Trophoblast cell (in vitro differentiated cells and primary cell): ENCODE measurements around the gene KIFAP3.

Experiments used
- DNase-seq, 2 donors: peaks; one replicate each; pipeline ENCODE4 v3.0.0-alpha.2; 2016
- H2AFZ ChIP-seq: 2 replicates; pipeline ENCODE4 v1.6.1; 2013; ENCODE audit warnings: low read length, moderate library complexity, mild to moderate bottlenecking; ENCODE audit not compliant: insufficient read depth, poor library complexity
- H2AK5ac ChIP-seq: 2 replicates; pipeline ENCODE4 v1.6.1; 2013; ENCODE audit warnings: mild to moderate bottlenecking, low read length
- H2BK120ac ChIP-seq: 2 replicates; pipeline ENCODE4 v1.6.1; 2013; ENCODE audit warnings: low read length, mild to moderate bottlenecking, moderate library complexity; ENCODE audit not compliant: insufficient read depth, poor library complexity
- H2BK12ac ChIP-seq: 2 replicates; pipeline ENCODE4 v1.6.1; 2013; ENCODE audit warnings: mild to moderate bottlenecking, low read length, moderate library complexity
- H2BK5ac ChIP-seq: 2 replicates; pipeline ENCODE4 v1.6.1; 2013; ENCODE audit warnings: low read length, low read depth, moderate library complexity, mild to moderate bottlenecking; ENCODE audit not compliant: poor library complexity
- H3K14ac ChIP-seq: 2 replicates; pipeline ENCODE4 v1.6.1; 2013; ENCODE audit warnings: mild to moderate bottlenecking, low read length
- H3K18ac ChIP-seq: 2 replicates; pipeline ENCODE4 v1.6.1; 2013; ENCODE audit warnings: mild to moderate bottlenecking, low read length
- H3K23ac ChIP-seq: 2 replicates; pipeline ENCODE4 v1.6.1; 2013; ENCODE audit warnings: low read length
- H3K27ac ChIP-seq: 2 replicates; pipeline ENCODE4 v1.5.1; 2013; ENCODE audit warnings: low read depth, mild to moderate bottlenecking, inconsistent platforms, low read length, moderate library complexity
- H3K27me3 ChIP-seq: 2 replicates; pipeline ENCODE4 v1.6.1; 2013; ENCODE audit warnings: inconsistent platforms, mild to moderate bottlenecking, low read length, moderate library complexity; ENCODE audit not compliant: insufficient read depth
- H3K36me3 ChIP-seq, 2 experiments: 1 replicate in 1 of 2; 2 replicates in 1 of 2; pipeline ENCODE4 v1.6.1; 2013; ENCODE audit warnings: low read length in 2 of 2, mild to moderate bottlenecking in 2 of 2, moderate library complexity in 1 of 2; ENCODE audit not compliant: insufficient read depth in 2 of 2, control insufficient read depth in 1 of 2
- H3K4ac ChIP-seq: 2 replicates; pipeline ENCODE4 v1.6.1; 2013; ENCODE audit warnings: low read depth, mild to moderate bottlenecking, low read length, moderate library complexity
- H3K4me1 ChIP-seq, 2 experiments: 1 replicate in 1 of 2; 2 replicates in 1 of 2; pipeline ENCODE4 v1.6.1; 2013; ENCODE audit warnings: low read length in 2 of 2, mild to moderate bottlenecking in 2 of 2, moderate library complexity in 1 of 2; ENCODE audit not compliant: insufficient read depth in 2 of 2, control insufficient read depth in 1 of 2
- H3K4me2 ChIP-seq: 2 replicates; pipeline ENCODE4 v1.6.1; 2013; ENCODE audit warnings: inconsistent platforms, mild to moderate bottlenecking, low read length, moderate library complexity
- H3K4me3 ChIP-seq: 2 replicates; pipeline ENCODE4 v1.5.1; 2013; ENCODE audit warnings: mild to moderate bottlenecking, low read depth, low read length, inconsistent platforms
- H3K79me1 ChIP-seq: one replicate; pipeline ENCODE4 v1.6.1; 2013; ENCODE audit warnings: low read length
- H3K79me2 ChIP-seq: 2 replicates; pipeline ENCODE4 v1.6.1; 2013; ENCODE audit warnings: low read length, mild to moderate bottlenecking; ENCODE audit not compliant: control insufficient read depth, insufficient read depth, poor library complexity
- H3K9ac ChIP-seq: 2 replicates; pipeline ENCODE4 v1.6.1; 2013; ENCODE audit warnings: mild to moderate bottlenecking, low read length
- H3K9me3 ChIP-seq: 2 replicates; pipeline ENCODE4 v1.6.1; 2013; ENCODE audit warnings: low read depth, mild to moderate bottlenecking, control low read depth, inconsistent platforms, low read length; ENCODE audit not compliant: insufficient read depth
- H4K12ac ChIP-seq: 2 replicates; pipeline ENCODE4 v1.6.1; 2013; ENCODE audit warnings: low read depth, mild to moderate bottlenecking, low read length, moderate library complexity
- H4K8ac ChIP-seq: 2 replicates; pipeline ENCODE4 v1.6.1; 2013; ENCODE audit warnings: low read depth, mild to moderate bottlenecking, low read length, moderate library complexity
- H4K91ac ChIP-seq: one replicate; pipeline ENCODE4 v1.6.1; 2013; ENCODE audit warnings: low read depth, mild to moderate bottlenecking, low read length, moderate library complexity
- WGBS: extraction: QIAGEN DNeasy Blood & Tissue Kit; methylation state at CpG from one replicate; pipeline ENCODE4 v1.1.7; 2013; ENCODE audit warnings: missing lambda C conversion rate; ENCODE audit not compliant: insufficient read length, insufficient coverage; ENCODE audit errors: extremely low coverage; 5-methylcytosine and 5-hydroxymethylcytosine counted together

KIFAP3 gene

GRCh38 chr1:170030212-170030611, 44.3 kb downstream of the KIFAP3 start:
- Histone ChIP-seq H3K79me1 (no peaks in the 10 kb centered on the region), H3K9me3 (no peaks in the 10 kb centered on the region), H3K9ac (no peak overlapping the region), H3K14ac (no peak overlapping the region), H3K27me3 (no peaks in the 10 kb centered on the region), H4K91ac (no peak overlapping the region), H3K4me2 (no peak overlapping the region), H2AK5ac (no peak overlapping the region), H3K4me1 (no peaks in the 10 kb centered on the region), H3K4me3 (no peak overlapping the region), H3K23ac (no peak overlapping the region), H3K4ac (no peak overlapping the region), H2BK120ac (no peak overlapping the region), H4K8ac (no peak overlapping the region), H3K18ac (no peak overlapping the region), H2AFZ (no peak overlapping the region), H3K27ac (no peak overlapping the region), H3K79me2 (no peaks in the 10 kb centered on the region), H2BK5ac (no peak overlapping the region), H2BK12ac (no peak overlapping the region), H4K12ac (no peak overlapping the region), H3K36me3 (peaks cover 3% of the 10 kb centered on the region in 2 experiments)
- no peak for DNase-seq
- WGBS = no CpG with 5 or more reads among the region's 1 CpG

GRCh38 chr1:170027760-170028159, 46.7 kb downstream of the KIFAP3 start:
- H4K91ac ChIP-seq = no peak overlapping the region
- no peak overlapping the region for H2BK120ac ChIP-seq
- no peak overlapping the region for H3K27ac ChIP-seq
- no peak for DNase-seq
- no peak overlapping the region for H4K12ac ChIP-seq
- no peak overlapping the region for H3K4ac ChIP-seq
- H3K36me3 ChIP-seq = peaks cover 3% of the 10 kb centered on the region in 2 experiments
- no CpG with 5 or more reads among the region's 3 CpGs for WGBS
- no peaks in the 10 kb centered on the region for H3K79me1 ChIP-seq
- H2AK5ac ChIP-seq = no peak overlapping the region
- H3K27me3 ChIP-seq = no peaks in the 10 kb centered on the region
- H3K14ac ChIP-seq = no peak overlapping the region
- H3K79me2 ChIP-seq = no peaks in the 10 kb centered on the region
- no peaks in the 10 kb centered on the region for H3K4me1 ChIP-seq
- no peak overlapping the region for H3K4me2 ChIP-seq
- no peak overlapping the region for H3K9ac ChIP-seq
- no peak overlapping the region for H3K23ac ChIP-seq
- no peak overlapping the region for H2BK5ac ChIP-seq
- H4K8ac ChIP-seq = no peak overlapping the region
- no peak overlapping the region for H3K4me3 ChIP-seq
- H2AFZ ChIP-seq = no peak overlapping the region
- no peak overlapping the region for H2BK12ac ChIP-seq
- H3K9me3 ChIP-seq = no peaks in the 10 kb centered on the region
- H3K18ac ChIP-seq = no peak overlapping the region

- Histone ChIP-seq H4K91ac (no peak overlapping the region), H3K23ac (no peak overlapping the region), H2BK120ac (no peak overlapping the region), H3K4me2 (no peak overlapping the region), H4K12ac (no peak overlapping the region), H3K79me2 (no peaks in the 10 kb centered on the region), H3K79me1 (no peaks in the 10 kb centered on the region), H3K14ac (no peak overlapping the region), H3K27ac (no peak overlapping the region), H2BK12ac (no peak overlapping the region), H3K4me3 (no peak overlapping the region), H3K9ac (no peak overlapping the region), H3K27me3 (no peaks in the 10 kb centered on the region), H2AFZ (no peak overlapping the region), H3K4ac (no peak overlapping the region), H2BK5ac (no peak overlapping the region), H3K4me1 (no peaks in the 10 kb centered on the region), H4K8ac (no peak overlapping the region), H3K9me3 (no peaks in the 10 kb centered on the region), H3K36me3 (peaks cover 3% of the 10 kb centered on the region in 2 experiments), H3K18ac (no peak overlapping the region), H2AK5ac (no peak overlapping the region)
- WGBS = no CpG with 5 or more reads among the region's 2 CpGs
- DNase-seq = no peak
These were observed 53.6 kb downstream of the KIFAP3 start for GRCh38 chr1:170020859-170021258.

- H3K4me1 ChIP-seq = no peaks in the 10 kb centered on the region
- H3K4ac ChIP-seq = no peak overlapping the region
- H2AK5ac ChIP-seq = no peak overlapping the region
- no peak overlapping the region for H3K4me3 ChIP-seq
- no peak overlapping the region for H2AFZ ChIP-seq
- no peak overlapping the region for H3K4me2 ChIP-seq
- H4K8ac ChIP-seq = no peak overlapping the region
- H2BK12ac ChIP-seq = no peak overlapping the region
- no peak overlapping the region for H4K91ac ChIP-seq
- no peak overlapping the region for H3K18ac ChIP-seq
- no peak for DNase-seq
- no peak overlapping the region for H2BK120ac ChIP-seq
- H3K79me1 ChIP-seq = no peaks in the 10 kb centered on the region
- H2BK5ac ChIP-seq = no peak overlapping the region
- H3K27ac ChIP-seq = no peak overlapping the region
- H3K79me2 ChIP-seq = no peaks in the 10 kb centered on the region
- no peak overlapping the region for H3K14ac ChIP-seq
- no peaks in the 10 kb centered on the region for H3K27me3 ChIP-seq
- H4K12ac ChIP-seq = no peak overlapping the region
- H3K9me3 ChIP-seq = no peaks in the 10 kb centered on the region
- H3K36me3 ChIP-seq = peaks cover 3 to 4% of the 10 kb centered on the region in 2 experiments
- H3K23ac ChIP-seq = no peak overlapping the region
- H3K9ac ChIP-seq = no peak overlapping the region
- WGBS = no CpG with 5 or more reads among the region's 2 CpGs
These were observed 57.0 kb downstream of the KIFAP3 start for GRCh38 chr1:170017478-170017877.
